Epithelial cell of proximal tubule (primary cell): ENCODE measurements around the gene DGLUCY. TPM values are rescaled to one million over a fixed set of nuclear protein-coding genes. Genes with fewer than 3 reads are reported as not detected.
A peak's percentile ranks its signal among the peaks of the same experiment; 100 is the strongest.

Experiments
- DNase-seq: peaks from one replicate; pipeline ENCODE4 v3.0.0-alpha.2; 2011; ENCODE audit warnings: low read depth
- H3K4me3 ChIP-seq: 2 replicates; pipeline ENCODE4 v1.5.1; 2011; ENCODE audit warnings: low read depth, mild to moderate bottlenecking, low read length
- total RNA-seq: library from RNA; depleted of rRNA; stranded (reverse); fragments of >200 nt; gene quantifications from 2 replicates; pipeline ENCODE4 v1.2.3, GENCODE V29; 2015
- TF ChIP-seq, protein P1 (sequence below): conservative IDR thresholded peaks from 2 replicates; pipeline ENCODE4 v1.5.1; 2012; ENCODE audit warnings: low read depth, mild to moderate bottlenecking, low read length

The DGLUCY gene
- total RNA-seq, 1 donor from 2014 or later: 21.6 TPM

- no peak for DNase-seq
- TF ChIP-seq, protein P1, sequence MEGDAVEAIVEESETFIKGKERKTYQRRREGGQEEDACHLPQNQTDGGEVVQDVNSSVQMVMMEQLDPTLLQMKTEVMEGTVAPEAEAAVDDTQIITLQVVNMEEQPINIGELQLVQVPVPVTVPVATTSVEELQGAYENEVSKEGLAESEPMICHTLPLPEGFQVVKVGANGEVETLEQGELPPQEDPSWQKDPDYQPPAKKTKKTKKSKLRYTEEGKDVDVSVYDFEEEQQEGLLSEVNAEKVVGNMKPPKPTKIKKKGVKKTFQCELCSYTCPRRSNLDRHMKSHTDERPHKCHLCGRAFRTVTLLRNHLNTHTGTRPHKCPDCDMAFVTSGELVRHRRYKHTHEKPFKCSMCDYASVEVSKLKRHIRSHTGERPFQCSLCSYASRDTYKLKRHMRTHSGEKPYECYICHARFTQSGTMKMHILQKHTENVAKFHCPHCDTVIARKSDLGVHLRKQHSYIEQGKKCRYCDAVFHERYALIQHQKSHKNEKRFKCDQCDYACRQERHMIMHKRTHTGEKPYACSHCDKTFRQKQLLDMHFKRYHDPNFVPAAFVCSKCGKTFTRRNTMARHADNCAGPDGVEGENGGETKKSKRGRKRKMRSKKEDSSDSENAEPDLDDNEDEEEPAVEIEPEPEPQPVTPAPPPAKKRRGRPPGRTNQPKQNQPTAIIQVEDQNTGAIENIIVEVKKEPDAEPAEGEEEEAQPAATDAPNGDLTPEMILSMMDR: no peak
- H3K4me3 ChIP-seq: no peak overlapping the region
These were observed 4.8 kb upstream of the DGLUCY start for GRCh38 chr14:91108941-91109611.

DNA sequence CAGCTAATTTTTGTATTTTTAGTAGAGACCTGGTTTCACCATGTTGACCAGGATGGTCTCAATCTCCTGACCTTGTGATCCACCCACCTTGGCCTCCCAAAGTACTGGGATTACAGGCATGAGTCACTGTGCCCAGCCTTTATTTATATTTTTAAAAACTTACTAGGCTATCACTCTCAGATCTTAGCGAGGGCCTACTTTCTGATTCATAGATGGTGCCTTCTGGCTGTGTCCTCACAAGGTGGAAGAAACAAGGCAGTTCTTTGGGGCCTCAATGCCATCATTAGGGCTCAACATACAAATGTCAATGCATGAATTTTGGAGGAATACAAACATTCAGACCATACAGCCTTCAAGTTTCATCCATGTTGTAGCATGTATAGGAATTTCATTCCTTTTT is 2.4 kb upstream of the DGLUCY start:
- no peak overlapping the region for H3K4me3 ChIP-seq
- TF ChIP-seq, protein P1: no peak
- DNase-seq: no peak

DNA sequence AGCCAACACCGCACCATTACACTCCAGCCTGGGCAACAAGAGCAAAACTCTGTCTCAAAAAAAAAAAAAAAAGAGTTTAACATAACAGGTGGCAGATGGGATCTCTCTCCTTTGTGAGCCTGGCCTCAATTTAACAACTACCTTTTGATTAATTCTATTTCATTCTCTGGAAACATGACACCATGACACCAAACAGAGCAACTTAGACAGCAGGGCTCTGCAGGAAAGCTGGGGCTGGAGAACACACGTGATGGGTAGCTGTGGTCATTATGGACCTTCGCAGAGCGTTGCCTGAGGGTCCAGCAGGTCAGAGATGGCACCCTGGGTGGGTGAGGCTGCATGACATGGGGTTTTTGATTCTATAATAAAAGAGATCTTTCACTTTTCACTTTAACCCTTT is 1.7 kb upstream of the DGLUCY start:
- H3K4me3 ChIP-seq: no peak overlapping the region
- TF ChIP-seq, protein P1: no peak
- DNase-seq: no peak

DNA sequence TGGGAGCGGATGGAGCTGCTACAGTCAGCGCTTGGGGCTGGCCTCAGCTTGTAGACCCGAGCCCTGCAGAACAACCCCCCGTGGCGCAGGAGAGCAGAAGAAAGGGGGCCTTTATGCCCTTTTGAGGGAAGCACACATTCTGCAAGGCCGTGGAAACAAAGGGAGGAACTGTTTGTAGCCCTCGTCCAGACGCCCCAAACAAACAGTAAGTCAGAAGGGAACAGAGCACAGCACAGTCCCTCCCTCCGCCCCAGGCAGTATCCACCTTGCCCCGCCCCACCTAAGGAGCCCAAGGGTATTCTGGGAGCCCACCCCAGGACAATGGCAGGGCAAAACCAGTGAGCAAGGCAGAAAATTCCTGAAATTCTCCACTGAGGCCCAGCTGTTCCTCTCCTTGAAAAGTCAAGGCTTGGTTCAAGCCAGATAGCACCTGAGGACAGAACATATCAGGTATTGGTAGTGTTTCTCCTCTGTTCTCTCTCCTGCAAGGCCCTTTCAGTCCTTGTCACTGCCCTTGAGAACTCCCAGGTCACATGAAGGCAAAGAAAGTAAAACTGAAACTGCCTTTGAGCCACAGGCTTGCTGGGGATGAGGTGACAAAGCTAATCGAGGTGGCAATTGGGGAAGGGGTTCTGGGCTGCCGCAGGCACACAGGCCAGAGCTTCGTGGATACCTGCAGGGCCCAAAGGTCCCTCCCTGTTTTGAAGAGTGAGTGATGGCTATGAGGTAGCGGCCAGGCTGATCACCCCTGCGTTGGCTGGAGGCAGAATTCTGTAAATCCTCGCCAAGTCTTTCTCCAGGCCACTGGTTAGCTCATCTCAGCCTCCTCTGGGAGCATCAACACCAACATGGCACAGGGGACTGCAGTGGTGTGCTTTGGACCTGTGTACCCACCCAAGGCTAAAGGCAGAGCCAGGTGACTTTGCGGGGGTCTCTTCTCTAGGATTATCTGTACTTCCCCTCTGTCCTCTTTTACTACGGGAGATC is 499 bp downstream of the DGLUCY start:
- H3K4me3 ChIP-seq: peak overlapping the region; percentile 84
- TF ChIP-seq, protein P1: no peak
- no peak for DNase-seq

- TF ChIP-seq, protein P1: no peak
- peak overlapping the region; percentile 84 for H3K4me3 ChIP-seq
- no peak for DNase-seq
These were observed 2.3 kb downstream of the DGLUCY start for GRCh38 chr14:91115986-91116770.

GRCh38 chr14:91116913-91117588 is 3.2 kb downstream of the DGLUCY start:
- no peak overlapping the region for H3K4me3 ChIP-seq
- TF ChIP-seq, protein P1: no peak
- DNase-seq: no peak
